H54 (cell line): Measurements from ENCODE around the gene NHP2.
A peak's percentile ranks its signal among the peaks of the same experiment; 100 is the strongest.
"Not testable (repeated sequence)": the region's sequence is repeated elsewhere in the genome, so short reads cannot be mapped to it uniquely, and the experiment has no call there.

Source experiments
- DNase-seq: peaks from one replicate; pipeline ENCODE4 v3.0.0; 2011; ENCODE audit warnings: low spot score, mixed read lengths; ENCODE audit not compliant: insufficient read length
- FAIRE-seq: peaks from 3 replicates; lab custom pipeline; 2011; peaks lifted over from hg19 to GRCh38; lab: Jason Lieb, UNC
- POLR2A ChIP-seq: IDR thresholded peaks from 2 replicates; pipeline ENCODE4 v1.6.1; 2011; ENCODE audit warnings: low read depth, mild to moderate bottlenecking, low read length

The NHP2 gene

GRCh38 chr5:178130576-178131445 is 22.9 kb downstream of the NHP2 start, which contains the start of gene RMND5B:
RMND5B (plus strand) TSS chr5:178131014; CDS start chr5:178138120, 7,106 bp downstream.
- no peak for FAIRE-seq
- DNase-seq, result peak; percentile 85
- peak; percentile 50 for TF ChIP-seq POLR2A

- not testable (repeated sequence) for FAIRE-seq
Observed at GRCh38 chr5:178130234-178130575, 23.5 kb downstream of the NHP2 start.

GRCh38 chr5:178129296-178129695 is 24.4 kb downstream of the NHP2 start:
- TF ChIP-seq POLR2A, result no peak
- FAIRE-seq, result no peak
- no peak for DNase-seq

More at GRCh38 chr5:178130234-178130575, 23.5 kb downstream of the NHP2 start:
- DNase-seq, result not testable (repeated sequence)

- not testable (repeated sequence) for DNase-seq, FAIRE-seq
Observed at GRCh38 chr5:178127300-178128009, 26.2 kb downstream of the NHP2 start.

GRCh38 chr5:178126556-178126955 is 27.1 kb downstream of the NHP2 start:
- no peak for DNase-seq

GRCh38 chr5:178125253-178125906 is 28.3 kb downstream of the NHP2 start:
- DNase-seq, result no peak
- FAIRE-seq, result no peak
- no peak for TF ChIP-seq POLR2A

More at GRCh38 chr5:178126556-178126955, 27.1 kb downstream of the NHP2 start:
- FAIRE-seq, result no peak
- no peak for TF ChIP-seq POLR2A

GRCh38 chr5:178123966-178124925 is 29.4 kb downstream of the NHP2 start:
- no peak for TF ChIP-seq POLR2A
- FAIRE-seq, result no peak
- no peak for DNase-seq

- no peak for TF ChIP-seq POLR2A
- DNase-seq, result no peak
Observed at GRCh38 chr5:178123094-178123965, 30.4 kb downstream of the NHP2 start.

GRCh38 chr5:178122346-178122745 is 31.3 kb downstream of the NHP2 start:
- no peak for DNase-seq
- no peak for FAIRE-seq
- TF ChIP-seq POLR2A, result no peak

More at GRCh38 chr5:178123094-178123965, 30.4 kb downstream of the NHP2 start:
- no peak for FAIRE-seq

- FAIRE-seq, result no peak
- DNase-seq, result no peak
- no peak for TF ChIP-seq POLR2A
Observed at GRCh38 chr5:178121391-178122276, 32.1 kb downstream of the NHP2 start.

- DNase-seq, result peak; percentile 88
- TF ChIP-seq POLR2A, result no peak
- no peak for FAIRE-seq
Observed at GRCh38 chr5:178120607-178121357, 32.9 kb downstream of the NHP2 start.
